ENCODE measurements around the gene ACOT11.

GRCh38 chr1:54611621-54612020, 63.6 kb downstream of the ACOT11 start:
- TF ChIP-seq EZH2 (IDR thresholded peaks at IDR 0.05; ENCODE audit: low read depth) (no peak), CTCF (conservative IDR thresholded peaks at IDR 0.05) (no peak)

All from PC-9 (cell line).